NOMO-1 (cell line): ENCODE data around the gene TBX10.
"Not testable (repeated sequence)": the region's sequence is repeated elsewhere in the genome, so short reads cannot be mapped to it uniquely, and the experiment has no call there.

ENCODE experiments used
- DNase-seq, 2 experiments: peaks; one replicate each; lab custom pipeline; 2025; ENCODE audit not compliant: unreplicated experiment in 2 of 2; lab: John Stamatoyannopoulos, UW

TBX10 gene

DNA sequence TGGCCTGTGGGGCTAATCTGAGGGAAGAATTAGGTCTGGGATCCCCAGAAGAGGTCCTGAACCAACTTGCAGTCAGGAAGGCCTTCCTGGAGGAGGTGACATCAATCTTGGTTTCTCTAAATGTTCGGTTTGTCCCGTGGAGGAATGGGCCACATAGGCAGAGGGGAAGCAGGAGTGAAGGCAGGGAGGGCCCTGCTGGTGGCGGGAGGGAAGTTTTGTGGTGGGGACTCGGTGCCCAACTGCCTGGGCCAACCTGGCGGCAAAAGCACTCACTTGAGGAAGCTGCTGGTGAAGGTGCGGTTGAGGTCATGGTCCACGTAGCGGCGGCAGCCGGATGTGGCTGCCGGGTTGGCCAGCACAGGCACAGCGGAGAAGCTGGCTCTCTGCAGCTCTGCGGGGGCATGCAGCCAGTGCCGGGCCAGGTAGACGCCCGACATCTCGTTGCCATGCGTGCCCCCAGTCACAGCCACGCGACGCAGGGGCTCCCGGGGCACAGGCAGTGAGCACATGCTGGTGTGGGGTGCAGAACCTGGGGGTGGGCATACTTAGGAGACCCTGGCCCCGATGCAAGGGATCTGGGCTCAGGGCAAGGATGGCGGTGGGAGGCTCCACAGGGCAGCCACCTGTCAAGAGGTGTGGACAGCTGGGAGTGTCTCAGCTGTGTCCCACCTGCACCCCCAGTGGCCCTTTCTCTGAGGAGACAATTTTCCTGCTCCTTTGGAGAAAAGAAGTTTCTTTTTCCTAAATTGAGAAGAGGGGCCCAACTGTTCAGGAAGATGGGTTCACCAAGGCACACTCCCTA lies 7.2 kb upstream of the TBX10 start:
- peak; percentile 71 to 90 for DNase-seq

DNA sequence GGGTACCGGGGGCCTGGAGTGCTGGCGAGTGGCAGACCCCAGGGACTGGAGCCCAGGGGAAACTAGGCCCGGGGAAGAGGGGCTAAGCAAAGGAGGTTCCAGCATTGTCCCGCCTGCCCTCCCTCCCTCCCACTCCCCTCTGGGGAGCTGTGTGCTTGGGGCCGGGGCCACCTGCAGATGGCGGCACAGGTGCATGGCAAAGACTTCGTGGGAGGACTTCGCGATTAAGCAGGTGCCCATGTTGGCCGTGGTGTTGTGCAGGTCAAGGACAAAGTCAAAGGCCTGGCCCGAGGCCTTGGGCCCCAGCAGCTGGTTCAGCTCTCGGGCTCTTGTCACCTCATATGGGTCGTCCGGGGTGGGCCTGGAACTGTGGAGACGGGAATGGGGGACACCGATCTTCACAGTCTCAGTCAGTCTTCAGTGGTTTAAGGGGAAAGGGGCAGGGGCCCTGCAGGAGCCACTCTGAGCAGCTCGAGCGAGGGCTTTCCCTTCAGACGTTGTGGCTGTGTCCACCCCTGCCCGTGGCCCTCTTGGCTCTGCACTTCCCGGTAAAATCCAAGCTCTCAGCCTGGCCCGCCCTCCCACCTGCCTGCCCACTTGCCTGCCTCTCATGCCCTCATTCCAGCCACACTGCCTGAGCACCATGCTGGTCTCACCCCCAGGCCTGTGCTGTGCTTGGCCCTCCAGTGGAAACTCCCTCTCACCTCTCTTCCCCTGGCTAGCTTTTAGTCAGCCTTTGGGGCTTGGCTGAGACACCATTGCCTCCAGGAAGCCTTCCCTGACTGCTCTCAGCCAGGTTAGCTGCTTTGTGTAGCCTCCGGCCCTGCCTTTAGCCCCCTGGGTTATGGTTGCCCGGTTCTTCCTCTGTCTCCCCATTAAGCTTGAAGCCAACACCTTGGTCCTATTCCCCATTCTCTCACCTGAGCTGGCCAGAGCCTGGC lies 6.2 kb upstream of the TBX10 start:
- no peak for DNase-seq

DNA sequence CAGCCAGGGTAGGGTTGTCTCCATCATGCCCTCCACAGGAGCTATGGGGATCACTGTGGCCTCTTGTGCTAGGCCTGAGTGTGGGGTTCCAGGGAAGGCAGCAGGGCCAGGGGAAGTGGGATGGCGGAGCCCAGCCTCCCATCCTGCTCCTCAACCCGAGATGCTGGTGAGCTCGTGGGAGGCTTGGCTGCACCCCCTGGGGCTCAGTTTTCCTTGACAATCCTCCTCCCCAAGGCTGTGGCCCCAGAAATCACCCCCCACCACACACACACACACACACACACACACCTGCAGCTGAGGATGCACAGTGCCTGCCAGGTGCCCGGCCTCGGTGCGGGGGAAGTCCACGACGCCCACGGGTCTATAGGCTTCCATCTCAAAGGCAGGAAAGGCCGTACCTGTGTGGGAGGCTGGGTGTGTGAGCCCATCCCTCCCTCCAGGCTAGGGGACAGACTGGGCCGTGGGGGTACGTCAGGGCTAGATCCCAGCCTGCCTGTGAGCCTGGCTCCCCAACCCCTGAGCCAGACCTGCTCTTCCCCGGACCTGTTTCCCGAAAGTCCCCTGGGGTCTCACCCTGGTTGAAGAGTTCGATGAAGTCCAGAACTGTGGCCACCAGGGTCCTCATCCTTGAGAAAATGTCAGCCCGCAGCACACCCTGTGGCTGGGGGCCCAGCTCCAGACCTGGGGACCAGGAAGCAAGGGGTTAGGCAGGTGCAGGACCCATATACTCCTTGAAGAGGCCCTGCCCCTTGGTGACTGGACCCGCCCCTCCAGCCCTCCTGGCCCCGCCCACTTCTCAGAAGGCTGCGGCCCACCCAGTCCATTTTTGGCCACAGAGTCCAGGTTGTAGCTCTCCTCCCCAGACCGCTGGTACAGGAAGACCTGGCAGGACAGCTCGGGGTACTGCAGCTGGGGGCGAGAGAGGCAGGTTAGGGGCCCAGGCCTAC lies 5.2 kb upstream of the TBX10 start:
- no peak for DNase-seq

DNA sequence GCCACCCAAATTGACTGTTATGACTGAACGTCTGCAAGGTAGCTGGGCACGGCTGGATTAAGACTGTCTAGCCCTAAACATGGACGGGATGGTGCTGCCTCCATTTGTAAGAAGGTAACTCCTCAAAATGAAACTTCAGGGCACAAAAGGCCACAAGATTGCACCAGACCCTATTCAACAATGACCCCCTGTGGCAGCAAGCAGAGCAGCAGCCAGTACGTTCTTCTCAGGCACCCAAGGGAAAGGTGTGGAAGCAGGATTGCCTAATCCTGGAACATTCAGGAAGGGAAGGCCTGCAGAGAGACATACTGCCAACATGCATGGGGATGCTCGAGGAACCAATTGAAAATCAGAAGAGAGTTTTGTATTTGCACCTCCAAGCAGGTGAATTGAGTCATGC lies 4.5 kb upstream of the TBX10 start:
- DNase-seq: no peak

DNA sequence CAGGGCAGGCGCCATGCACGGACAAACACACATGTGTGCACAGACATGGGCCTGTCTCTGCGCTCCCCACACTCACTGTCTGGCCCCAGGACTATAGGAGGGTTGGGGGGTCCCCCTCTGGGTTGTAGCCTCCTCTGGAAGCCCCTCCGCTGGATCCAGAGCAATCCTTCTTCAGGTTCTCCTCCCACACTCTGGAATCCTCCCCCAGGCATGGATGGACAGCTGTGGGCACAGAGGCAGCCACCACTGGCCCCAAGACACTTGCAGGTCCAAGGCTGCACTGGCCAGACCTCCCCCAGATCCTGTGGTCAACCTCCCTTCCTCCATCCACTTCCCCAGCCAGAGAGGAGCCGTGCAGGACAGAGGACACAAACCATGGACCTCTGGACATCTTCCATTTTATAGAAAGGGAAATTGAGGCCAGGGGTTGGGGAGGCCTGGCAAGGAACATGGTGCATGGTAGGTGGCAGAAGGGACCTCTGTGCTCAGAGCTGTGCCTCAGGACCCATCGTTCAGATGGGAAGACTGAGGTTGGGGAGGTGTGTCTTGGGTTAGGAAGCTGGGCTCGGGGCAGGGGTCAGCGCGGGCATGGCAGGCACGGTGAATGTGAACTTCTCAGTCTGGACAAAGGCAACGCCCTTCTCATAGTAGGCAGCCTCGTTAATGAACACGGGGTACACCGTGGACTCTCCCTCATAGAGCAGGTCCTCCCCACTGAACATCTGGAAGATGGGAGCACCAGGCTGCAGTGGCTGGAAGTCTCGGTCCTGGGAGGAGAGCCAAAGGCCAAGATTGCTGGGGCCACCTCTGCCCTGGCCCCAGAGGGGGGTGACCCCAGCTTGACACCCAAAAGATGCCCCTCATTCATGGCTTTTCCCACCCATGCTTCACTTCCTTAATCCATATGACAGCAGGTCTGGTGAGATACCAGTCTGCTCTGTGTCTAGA lies 2.9 kb upstream of the TBX10 start:
- DNase-seq: no peak

DNA sequence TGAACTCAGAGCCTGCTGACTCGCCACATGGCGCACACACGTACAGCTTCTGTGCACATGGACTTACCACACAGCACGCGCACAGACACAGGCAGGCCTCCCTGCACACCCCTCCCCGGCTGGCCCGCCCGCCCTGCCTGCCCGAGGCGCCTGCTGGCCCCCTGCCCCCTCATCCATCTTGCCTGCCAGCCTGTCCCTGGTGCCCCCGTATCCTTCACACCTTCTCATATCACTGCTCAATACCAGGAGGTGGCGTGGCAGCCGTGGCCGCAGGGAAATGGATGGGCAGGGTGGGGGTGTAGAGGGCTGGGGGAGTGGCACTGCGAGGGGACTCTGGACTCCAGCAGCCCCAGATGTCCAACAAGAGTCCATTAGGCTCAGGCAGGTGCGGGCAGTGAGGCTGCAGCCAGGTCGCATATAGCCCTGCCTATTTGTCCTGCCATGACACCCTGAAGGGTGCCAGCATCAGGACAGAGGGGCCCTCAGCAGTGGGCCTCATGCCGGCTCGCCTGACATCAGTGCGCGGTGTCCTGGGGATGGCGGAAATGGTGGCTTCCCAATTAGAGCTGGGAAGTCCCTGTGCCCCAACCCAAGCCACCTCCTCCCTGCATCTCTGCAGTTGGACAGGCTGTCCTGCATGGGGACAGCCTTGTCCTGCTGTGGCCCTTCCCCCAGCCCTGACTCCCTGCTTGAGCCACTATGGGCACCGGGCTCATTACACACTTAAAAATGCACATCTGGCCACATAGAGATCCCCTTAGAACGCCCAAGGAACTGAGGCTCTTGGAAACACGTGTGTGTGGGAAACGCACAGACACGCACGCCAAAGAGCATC lies 2.0 kb upstream of the TBX10 start:
- DNase-seq: no peak

DNA sequence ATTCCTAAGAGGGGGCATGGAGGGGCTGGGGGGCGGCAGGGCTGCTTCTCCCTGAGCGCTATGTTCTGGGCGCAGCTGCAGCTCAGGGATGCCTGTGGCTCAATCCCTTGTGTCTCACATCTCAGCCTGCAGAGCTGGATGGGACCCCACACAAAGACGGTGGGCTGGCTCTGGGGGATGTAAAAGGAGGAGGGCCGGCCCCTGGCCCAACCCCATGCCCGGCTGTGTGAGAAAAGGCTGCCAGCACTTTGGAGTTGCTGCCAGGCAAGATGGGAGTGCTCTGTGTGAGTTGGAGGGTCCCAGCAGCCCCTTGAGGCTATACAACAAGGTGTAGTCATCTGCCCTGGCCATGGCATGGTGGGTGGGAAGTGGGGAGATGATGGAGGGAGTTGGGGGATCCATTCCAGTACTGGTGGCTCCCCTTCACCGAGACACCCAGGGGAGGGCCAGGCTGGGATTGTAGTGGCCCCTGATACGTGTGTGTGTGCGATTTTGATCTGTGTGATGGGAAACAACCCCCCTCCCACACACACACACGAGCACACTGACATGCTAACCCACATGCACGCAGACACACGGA lies 1.3 kb upstream of the TBX10 start:
- DNase-seq: no peak

DNA sequence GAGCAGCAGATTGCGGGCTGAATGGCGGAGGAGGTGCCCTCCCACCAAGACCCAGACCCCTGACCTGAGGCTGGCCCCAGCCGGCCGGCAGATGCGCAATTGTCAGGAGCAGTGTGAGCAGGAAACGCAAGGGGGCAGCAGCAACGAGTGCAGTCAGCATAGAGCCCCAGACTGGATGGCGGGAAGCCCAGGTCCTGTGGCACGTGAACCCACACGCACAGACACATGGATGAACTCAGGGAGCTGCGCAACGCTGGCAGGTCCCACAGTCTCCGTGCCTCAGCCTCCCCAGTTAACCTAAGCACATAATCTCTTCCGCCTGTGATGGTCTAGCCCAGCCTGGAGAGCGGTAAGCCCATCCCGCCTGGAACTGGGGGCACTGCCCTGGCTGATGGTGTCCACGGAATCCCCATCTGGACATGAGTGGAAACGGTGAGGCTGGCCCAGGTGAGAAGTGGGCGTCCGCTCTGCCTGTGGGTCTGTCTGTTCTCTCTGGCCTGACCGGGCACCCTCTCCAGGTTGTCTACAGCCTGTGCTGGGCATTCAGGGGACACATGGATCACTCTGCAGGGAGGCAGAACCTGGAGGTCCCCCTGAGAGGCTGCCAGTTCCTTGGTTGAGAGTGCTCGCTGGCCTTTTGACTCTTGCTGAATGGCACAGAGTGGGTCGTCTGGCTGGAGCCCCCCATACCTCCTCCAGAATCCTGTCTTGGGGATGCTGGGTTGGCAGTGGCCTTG lies 626 bp upstream of the TBX10 start:
- DNase-seq: peak; percentile 48 to 52

DNA sequence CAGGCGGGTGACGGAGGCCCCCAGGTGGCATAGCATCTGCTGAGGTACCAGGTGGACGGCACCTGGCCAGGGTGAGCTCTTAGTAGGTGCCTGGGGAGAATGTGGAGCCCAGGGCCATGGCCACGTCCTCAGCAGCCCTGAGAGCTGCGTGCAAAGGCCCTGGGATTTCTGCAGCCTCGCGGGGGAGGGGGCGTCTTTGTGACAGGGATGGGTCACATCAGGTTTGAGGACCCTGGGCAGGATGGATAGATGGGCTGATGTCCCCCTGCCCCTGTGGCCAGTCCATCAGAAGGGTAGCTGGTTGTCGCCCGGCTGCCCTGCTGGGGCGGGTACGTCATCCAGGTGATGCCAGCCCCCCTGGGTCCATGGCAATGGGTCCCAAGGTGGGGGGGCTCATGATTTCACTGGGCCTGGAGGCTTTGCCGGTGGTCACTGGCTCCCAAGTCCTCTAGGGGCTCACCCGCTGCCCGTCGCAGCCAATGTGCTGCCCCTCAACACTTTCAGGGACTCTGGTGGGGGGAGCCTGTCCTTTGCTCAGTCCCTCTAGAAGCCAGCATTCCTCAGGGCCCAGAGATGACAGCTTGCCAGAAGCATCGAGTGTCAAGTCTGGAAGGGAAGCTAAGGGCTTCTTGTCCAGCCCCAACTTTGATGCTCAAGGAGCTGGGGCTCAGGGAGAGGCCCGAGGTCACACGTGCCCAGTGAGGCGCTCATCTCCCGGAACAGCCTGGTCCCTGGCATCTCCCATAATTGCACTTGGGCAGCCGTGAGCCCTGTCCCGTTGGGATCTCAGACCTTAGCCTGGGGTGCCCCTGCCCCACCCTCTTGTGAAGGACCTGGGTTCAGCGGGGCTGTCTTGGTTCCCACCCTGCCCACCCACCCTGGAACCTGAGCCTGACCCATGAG lies 777 bp downstream of the TBX10 start:
- no peak for DNase-seq

DNA sequence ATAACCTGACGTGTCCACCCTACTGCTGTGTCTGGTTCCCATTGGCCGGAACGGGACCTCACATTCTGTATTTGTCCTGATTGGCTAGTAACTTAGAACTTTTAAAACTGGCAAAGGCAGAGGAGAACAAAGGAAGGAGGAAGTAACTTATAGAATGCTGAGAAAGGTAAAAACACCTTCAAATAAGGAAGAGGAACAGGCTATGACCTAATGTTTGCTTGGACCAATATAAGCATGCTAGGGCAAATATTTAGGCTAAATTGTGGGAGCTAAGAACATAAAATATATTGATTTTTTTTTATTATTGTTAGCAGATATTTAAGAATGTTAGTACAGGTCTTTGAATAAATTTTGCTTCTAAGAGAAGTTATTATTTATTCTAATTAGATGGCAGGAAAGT lies 2.1 kb downstream of the TBX10 start:
- DNase-seq: not testable (repeated sequence)

DNA sequence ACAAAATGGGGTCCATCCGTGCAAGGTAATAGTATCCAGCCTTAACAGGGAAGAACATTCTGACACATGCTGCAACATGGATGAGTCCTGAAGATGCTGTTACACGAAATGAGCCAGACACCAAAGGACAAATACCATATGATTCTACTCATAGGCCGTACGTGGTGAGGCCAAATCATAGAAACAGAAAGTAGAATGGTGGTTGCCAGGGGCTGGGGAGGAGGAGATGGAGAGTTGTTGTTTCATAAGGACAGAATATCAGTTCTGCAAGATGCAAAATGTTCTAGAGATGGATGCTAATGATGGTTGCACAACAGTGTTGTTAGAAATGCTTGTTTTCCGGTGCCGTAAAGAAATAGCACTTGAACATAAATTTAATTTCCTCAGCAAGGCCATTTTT lies 2.6 kb downstream of the TBX10 start:
- peak in 1 of 2 experiments; percentile 20 for DNase-seq

DNA sequence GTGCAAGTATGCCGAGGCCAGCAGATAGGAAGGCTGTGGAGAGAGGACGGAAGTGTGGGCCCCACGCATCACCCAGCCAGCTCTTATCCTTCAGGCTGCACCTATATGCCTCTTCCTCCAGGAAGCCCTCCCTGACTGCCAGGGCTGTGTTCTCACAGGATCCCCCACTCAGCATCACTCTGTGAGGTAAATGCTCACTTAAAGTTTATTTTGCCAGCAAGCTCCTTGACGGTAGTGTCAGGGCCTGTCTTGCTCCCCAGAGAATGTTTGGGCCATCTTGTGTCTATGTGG lies 4.4 kb downstream of the TBX10 start:
- DNase-seq: no peak

DNA sequence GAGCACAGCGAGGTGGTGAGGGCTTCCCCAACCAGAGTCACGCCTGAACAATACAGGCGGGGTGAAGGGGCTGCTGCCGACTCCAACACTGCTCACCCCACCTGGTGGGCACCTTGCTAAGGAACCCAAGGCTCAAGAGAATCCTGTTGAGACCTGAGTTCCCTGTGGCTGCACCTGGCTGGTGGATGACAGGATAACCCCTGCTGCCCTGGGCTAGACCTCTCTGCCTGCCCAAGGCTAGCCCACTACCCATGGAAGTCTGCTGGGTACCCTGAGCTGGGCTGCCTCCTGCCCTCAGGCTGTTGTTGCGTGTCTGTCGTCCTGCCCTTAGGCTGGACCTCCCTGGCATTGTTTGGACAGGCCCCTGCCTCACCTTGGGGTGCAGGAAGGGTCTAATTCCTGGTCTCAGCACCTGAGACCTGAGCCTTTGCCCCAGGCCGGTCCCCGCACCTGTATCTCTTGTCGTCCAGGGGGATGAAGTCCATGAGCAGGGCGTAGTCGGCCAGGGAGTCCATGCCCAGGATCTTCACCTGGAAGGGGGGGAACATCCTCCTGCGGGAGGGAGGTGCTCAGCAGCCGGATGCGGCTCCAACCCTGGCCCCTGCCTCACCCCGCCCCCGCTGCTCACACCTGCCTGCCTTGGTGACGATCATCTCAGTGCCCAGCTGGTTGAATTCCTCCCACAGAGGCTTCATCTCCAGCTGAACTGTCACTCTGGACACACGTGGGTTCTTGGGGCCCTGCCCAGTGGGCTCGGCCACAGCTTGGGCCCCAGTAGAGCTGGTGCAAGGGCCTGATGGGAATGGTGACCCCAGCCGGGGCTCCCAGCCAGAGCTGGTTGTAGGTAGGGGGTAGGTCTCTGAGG lies 5.0 kb downstream of the TBX10 start:
- DNase-seq: no peak

DNA sequence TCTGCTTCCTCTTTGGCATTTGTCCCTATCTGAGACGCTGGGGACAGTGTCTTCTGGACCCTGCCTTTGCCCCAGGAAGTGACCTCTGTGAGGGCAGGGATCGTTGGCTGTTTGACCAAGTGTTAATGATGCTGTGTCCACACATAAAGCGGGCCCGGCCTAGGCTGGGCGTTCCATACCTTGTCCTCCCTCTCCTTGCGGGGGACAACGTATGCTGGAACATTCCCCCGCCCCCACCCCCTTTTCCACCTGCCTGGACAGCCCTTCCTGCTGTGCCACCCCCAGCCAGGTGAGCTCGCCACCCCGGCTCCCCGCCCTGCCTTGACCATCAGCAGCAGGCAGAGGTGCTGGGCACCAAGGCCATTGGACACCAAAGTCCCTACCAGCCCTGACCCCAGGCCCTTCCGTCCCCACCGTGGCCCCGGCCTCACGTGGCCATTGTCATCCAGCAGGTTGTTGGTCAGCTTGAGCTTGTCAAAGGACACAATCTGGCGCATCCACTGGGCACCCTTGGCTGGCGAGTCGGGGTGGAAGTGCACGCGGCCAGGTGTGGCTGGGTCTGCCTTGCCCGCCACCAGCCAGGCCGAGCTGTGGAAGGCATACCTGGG lies 5.7 kb downstream of the TBX10 start:
- no peak for DNase-seq

DNA sequence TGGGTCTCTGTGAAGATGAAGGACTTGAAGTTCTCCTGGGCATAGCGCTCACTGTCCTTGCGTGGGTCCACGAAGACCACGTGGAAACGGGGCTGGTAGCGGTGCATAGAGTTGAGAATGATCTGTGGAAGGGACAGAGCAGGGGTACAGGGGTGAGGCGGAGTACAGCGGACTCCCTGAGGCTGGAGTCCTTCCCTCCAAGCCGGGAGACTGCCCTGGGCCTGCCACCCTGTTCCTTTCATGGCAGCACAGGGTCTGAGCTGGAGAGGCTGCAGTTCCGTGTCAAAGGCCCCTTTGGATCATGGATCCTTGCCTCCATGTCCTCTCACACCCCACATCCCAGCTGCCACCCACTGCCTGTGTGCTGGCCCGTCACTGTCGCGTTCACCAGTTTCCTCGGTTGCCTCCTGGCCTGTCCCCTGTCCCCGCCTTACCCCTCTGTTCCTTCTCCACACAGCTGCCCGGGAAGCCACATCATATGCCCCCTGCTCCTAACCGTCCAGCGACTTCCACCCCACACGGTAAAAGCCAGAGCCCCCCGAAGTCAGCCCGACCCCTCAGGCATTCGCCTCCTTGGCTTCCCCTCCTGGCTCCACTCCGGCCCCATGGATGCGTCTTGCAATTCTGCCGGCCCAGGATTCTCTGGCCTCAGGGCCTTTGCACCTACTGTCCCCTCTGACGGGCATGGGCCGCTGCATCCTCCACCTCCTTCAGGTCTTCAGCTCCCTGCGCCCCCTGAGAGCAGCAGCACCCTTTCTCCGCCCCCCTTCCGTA lies 6.4 kb downstream of the TBX10 start:
- DNase-seq: no peak
